HG03521 (cell line): ENCODE data around the gene BAD.

Experiments used
- ATAC-seq: cut with Tn5 transposase; IDR thresholded peaks from one replicate; pipeline ENCODE4 v1.9.1; 2021; ENCODE audit warnings: mild to moderate bottlenecking, moderate library complexity; ENCODE audit not compliant: unreplicated experiment

BAD gene

GRCh38 chr11:64261556-64262080, 22.8 kb downstream of the BAD start:
- ATAC-seq, result no peak

GRCh38 chr11:64260147-64260708, 24.2 kb downstream of the BAD start:
- no peak for ATAC-seq

- ATAC-seq, result no peak
Observed at GRCh38 chr11:64259533-64260067, 24.9 kb downstream of the BAD start.

DNA sequence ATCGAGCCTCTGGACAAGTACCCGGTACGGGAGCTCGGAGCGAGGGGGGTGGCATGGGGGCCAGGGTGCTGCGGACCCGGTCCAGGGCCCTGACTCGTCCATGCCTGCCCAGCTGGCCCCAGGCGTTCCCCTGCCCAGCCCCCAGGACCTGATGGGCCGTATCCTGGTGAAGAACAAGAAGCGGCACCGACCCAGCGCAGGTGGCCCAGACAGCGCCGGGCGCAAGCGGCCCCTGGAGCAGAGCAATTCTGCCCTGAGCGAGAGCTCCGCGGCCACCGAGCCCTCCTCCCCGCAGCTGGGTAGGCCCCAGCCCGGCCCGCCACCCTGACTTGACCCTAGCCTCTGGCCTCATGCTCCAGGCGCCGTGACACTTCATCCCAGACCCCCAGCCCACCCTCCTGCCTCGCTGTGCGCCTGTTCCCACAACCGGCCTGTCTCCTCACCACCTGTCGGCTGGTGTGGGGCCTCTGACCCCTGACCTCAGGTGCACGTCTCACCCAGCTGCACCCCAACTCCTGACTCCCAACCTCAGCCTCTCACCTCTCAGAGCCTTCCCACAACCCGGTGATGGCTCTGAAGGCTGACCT, 25.4 kb downstream of the BAD start:
- ATAC-seq, result no peak

DNA sequence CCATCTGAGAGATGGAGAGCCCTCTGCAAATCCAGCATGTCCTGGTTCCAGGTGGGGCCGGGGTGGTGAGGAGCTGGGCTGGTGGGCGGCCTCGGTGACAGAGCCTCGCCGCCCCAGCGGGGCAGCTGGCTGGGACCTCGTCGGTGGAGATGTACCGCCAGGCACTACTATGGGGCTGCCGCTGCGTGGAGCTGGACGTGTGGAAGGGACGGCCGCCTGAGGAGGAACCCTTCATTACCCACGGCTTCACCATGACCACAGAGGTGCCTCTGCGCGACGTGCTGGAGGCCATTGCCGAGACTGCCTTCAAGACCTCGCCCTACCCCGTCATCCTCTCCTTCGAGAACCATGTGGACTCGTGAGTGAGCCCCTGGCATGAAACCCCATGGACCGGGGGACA, 26.1 kb downstream of the BAD start:
- no peak for ATAC-seq

- no peak for ATAC-seq
Observed at GRCh38 chr11:64256300-64256699, 28.2 kb downstream of the BAD start.

- no peak for ATAC-seq
Observed at GRCh38 chr11:64255135-64256128, 29.0 kb downstream of the BAD start.

GRCh38 chr11:64254326-64254725, 30.1 kb downstream of the BAD start:
- no peak for ATAC-seq

GRCh38 chr11:64253481-64253880, 31.0 kb downstream of the BAD start:
- ATAC-seq, result no peak

- no peak for ATAC-seq
Observed at GRCh38 chr11:64253043-64253442, 31.4 kb downstream of the BAD start.

DNA sequence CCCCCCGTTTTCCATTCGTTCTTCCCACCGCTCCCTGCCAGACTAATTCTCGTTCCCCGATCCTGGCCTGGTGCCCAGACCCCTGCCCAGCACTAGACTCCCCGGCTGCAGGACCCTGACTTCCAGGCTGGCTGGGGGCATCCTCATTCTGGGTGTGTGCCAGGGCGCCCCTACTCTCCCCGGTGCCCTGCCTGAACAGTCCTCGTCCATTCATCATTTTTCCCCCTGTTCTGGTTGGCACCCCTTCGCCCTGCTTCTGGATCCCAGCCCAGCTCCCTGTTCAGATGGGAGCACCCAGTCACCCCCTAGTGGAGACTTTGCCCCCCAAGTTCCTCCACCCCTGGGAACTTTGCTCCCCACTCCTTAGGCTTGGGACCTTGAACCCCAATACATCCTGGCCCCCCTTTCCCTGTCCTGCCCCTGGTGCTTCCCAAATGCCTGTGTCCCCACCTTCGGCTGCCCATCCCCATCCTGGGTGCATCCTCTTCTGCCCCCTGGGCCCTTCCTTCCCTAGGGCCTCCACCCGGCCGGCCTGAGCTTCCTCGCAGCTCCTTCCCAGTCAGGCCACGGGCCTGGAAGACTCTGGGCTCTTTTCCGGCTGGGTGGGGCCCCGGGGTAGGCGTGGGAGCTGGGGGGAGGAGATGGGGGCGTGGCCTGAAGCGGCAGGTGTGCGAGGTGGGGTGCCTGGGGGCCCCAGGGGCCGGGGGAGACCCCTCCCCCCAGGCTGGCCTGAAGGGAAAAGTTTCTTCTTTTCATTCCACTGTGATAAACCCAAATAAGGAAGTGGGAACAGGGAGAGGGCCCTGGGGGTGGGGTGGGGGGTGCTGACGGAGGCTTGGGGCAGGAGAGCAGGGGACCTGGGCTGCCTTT, 32.2 kb downstream of the BAD start:
- ATAC-seq, result no peak

GRCh38 chr11:64251753-64252002, 32.8 kb downstream of the BAD start:
- ATAC-seq, result no peak

GRCh38 chr11:64251016-64251752, 33.3 kb downstream of the BAD start, which contains the start of gene PLCB3:
Gene PLCB3, plus strand, starts transcription at chr11:64251530. Its CDS starts 120 bp downstream, at chr11:64251650.
- peak; percentile 42 for ATAC-seq

- no peak for ATAC-seq
Observed at GRCh38 chr11:64250415-64251015, 34.0 kb downstream of the BAD start.

GRCh38 chr11:64249563-64250414, 34.7 kb downstream of the BAD start:
- no peak for ATAC-seq

- no peak for ATAC-seq
Observed at GRCh38 chr11:64249038-64249437, 35.4 kb downstream of the BAD start.

GRCh38 chr11:64248578-64248977, 35.9 kb downstream of the BAD start:
- no peak for ATAC-seq

- ATAC-seq, result no peak
Observed at GRCh38 chr11:64247729-64248531, 36.5 kb downstream of the BAD start.
